GM20000 (cell line): ENCODE data around the gene GABRQ.

ENCODE experiments used
- DNase-seq: peaks from one replicate; pipeline ENCODE4 v3.0.0; 2012; ENCODE audit warnings: low spot score
- TF ChIP-seq, protein P1 (sequence below): IDR thresholded peaks from 2 replicates; pipeline ENCODE4 v1.5.1; 2012; ENCODE audit warnings: mild to moderate bottlenecking, control low read depth; ENCODE audit errors: extremely low read depth, missing control alignments

GABRQ gene

DNA sequence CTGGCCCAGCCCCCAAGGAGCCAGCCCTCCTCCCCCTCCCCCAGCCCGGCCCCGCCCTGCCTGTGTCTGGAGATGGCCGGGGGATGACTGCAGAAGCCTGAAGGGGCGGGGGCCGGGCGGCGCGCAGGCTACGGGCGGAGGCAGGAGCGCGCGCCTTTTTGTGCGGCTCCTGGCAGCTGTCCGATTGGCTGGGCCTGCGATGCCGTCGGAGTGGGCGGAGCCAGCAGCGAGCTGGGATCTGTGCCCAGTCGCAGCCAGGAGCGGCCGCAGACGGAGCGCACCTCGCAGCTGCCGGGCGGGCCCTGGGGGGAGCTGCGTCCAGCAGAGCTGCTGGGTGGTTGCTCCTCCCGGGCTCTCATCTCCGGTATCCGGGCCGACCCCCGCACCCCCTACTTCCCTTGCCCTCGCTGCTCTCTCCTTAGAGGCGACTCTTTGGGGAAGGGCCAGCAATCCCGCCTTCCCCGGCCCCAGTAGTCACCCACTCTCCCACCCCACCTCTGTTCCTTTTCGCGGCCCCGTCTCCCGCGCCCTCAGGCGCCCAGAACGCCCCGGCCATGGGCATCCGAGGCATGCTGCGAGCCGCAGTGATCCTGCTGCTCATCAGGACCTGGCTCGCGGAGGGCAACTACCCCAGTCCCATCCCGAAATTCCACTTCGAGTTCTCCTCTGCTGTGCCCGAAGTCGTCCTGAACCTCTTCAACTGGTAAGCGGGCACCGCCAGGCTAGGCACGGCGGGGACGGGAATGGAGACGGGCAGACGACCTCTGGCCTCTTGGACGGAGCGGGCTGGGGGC lies at the start of gene GABRQ:
Gene GABRQ, plus strand, starts transcription at position 247 of the 794 bp plus-strand sequence. Its CDS starts 308 bp downstream, at position 555.
- DNase-seq = no peak
- TF ChIP-seq, protein P1, sequence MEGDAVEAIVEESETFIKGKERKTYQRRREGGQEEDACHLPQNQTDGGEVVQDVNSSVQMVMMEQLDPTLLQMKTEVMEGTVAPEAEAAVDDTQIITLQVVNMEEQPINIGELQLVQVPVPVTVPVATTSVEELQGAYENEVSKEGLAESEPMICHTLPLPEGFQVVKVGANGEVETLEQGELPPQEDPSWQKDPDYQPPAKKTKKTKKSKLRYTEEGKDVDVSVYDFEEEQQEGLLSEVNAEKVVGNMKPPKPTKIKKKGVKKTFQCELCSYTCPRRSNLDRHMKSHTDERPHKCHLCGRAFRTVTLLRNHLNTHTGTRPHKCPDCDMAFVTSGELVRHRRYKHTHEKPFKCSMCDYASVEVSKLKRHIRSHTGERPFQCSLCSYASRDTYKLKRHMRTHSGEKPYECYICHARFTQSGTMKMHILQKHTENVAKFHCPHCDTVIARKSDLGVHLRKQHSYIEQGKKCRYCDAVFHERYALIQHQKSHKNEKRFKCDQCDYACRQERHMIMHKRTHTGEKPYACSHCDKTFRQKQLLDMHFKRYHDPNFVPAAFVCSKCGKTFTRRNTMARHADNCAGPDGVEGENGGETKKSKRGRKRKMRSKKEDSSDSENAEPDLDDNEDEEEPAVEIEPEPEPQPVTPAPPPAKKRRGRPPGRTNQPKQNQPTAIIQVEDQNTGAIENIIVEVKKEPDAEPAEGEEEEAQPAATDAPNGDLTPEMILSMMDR = no peak

DNA sequence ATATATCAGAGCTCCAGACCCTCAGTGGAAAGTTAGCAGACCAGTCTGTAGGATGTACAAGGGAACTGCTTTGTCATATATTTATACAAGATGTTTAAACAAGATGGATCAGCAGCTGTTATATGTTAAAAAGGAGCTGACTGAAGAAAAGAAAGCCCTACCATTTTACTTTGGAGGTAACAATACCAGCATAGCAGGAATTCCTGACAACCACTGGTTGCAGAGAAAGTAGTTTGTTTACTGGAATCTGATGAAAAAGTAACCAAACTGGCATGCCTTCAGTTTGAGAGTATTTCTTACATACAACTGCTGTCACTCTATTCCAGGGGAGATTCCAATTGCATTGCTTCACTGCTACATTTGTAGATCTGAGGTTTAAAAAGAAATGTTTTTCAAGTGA lies 49.5 kb upstream of the GABRQ start:
- no peak for DNase-seq
- TF ChIP-seq, protein P1 = no peak

- TF ChIP-seq, protein P1 = no peak
- no peak for DNase-seq
Measured at GRCh38 chrX:152600853-152601633, 36.7 kb upstream of the GABRQ start.

DNA sequence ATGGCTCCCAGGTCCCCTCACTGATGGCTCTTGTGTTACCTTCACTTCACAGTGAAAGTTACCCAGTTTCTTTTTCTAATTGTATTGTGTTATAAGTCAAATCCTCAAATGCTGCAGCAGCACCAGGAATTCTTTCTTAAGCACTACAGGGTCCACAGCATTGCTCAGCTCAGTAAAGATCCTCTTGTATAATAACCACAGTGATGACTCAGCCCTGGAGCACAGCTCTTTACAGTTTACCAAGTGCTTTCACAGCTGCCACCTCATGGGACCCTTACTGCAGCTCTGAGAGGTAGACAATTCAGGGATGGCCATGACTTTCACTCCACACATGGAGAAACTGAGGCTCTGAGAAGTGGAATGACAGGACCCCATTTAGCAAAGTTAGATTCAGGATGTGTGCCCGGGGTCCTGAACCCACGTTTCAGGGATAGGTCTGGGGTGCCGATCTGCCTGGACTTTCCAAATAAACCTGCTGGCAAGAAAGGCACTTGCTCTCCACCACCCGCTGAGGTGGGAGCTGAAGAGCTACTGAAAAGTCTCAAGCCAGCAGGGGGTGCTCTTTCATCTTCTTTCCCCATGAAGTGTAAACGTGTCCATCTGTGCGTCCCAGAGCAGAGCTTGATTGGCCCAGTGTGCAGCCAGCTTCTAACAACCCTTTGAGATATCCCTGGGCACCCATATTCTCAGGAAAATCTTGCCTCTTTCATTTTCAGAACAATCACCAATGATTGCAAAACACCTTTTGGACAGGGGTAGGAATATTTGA lies 35.7 kb upstream of the GABRQ start:
- TF ChIP-seq, protein P1 = no peak
- DNase-seq = no peak

DNA sequence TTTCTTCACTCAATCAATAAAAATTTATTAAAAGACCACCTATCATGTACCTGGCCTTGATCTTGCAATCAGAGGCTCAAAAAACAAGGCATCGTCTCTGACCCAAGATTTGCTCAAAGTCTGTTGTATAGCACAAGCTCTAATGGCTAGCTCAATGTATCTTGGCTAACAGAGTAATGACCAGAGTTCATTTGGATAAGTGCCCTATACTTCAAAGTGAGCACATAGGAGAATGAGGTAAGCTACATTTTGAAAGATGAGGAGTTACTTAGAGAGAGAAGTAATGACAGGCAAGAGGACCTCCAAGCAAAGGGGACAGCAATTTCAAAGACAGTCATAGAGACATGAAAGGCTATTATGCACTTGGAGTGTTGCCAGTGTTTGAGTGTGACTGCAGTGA lies 22.9 kb upstream of the GABRQ start:
- TF ChIP-seq, protein P1 = no peak
- no peak for DNase-seq

GRCh38 chrX:152619897-152620296 lies 17.8 kb upstream of the GABRQ start:
- no peak for DNase-seq
- TF ChIP-seq, protein P1 = no peak
